MCF 10A (cell line): ENCODE data around the gene TRIM16. TPM values are rescaled to one million over a fixed set of nuclear protein-coding genes. Genes with fewer than 3 reads are reported as not detected.
"Not testable (repeated sequence)": the region's sequence is repeated elsewhere in the genome, so short reads cannot be mapped to it uniquely, and the experiment has no call there.

Experiments used
- BruUV-seq: library from RNA; stranded (reverse); fragments of 400-500 nt; replicated peaks from 2 replicates; lab custom pipeline; 2021; lab: Mats Ljungman, UMichigan
- CTCF ChIA-PET: fragments of 300-600 bp; sonication (Branson Sonifier 250); formaldehyde crosslinking; extraction: SDS; loops from one replicate; lab custom pipeline; 2021; ENCODE audit warnings: antibody characterized with exemption, inconsistent platforms; lab: Yijun Ruan, JAX
- POLR2A ChIA-PET: fragments of 300-600, 350-650 bp; sonication (Branson Sonifier 250); formaldehyde crosslinking; extraction: SDS; loops from one replicate; lab custom pipeline; 2020; ENCODE audit warnings: antibody characterized with exemption, inconsistent platforms; lab: Yijun Ruan, JAX
- DNase-seq: peaks from one replicate; pipeline ENCODE4 v3.0.0-alpha.2; 2018; ENCODE audit not compliant: unreplicated experiment
- H3K27ac Mint-ChIP-seq: one replicate; pipeline ENCODE4 v1.8.0; 2022; ENCODE audit warnings: mild to moderate bottlenecking, low read depth, mixed read lengths; ENCODE audit not compliant: unreplicated experiment
- H3K27me3 Mint-ChIP-seq: one replicate; pipeline ENCODE4 v1.8.0; 2022; ENCODE audit warnings: mixed read lengths; ENCODE audit not compliant: insufficient read depth, unreplicated experiment
- H3K36me3 Mint-ChIP-seq: one replicate; pipeline ENCODE4 v1.8.0; 2022; ENCODE audit warnings: mild to moderate bottlenecking, moderate library complexity, mixed read lengths; ENCODE audit not compliant: insufficient read depth, unreplicated experiment
- H3K4me1 Mint-ChIP-seq: one replicate; pipeline ENCODE4 v1.8.0; 2022; ENCODE audit warnings: mixed read lengths; ENCODE audit not compliant: insufficient read depth, unreplicated experiment
- H3K4me3 Mint-ChIP-seq: one replicate; pipeline ENCODE4 v1.8.0; 2022; ENCODE audit warnings: mild to moderate bottlenecking, moderate library complexity, mixed read lengths; ENCODE audit not compliant: unreplicated experiment
- H3K9me3 Mint-ChIP-seq: one replicate; pipeline ENCODE4 v1.8.0; 2022; ENCODE audit warnings: mixed read lengths; ENCODE audit not compliant: unreplicated experiment
- intact Hi-C: fragments of 100-400 bp; cut with micrococcal nuclease; formaldehyde crosslinking; loops from 2 replicates; pipeline ENCODE4 v1.14.1; 2022
- total RNA-seq: library from RNA; stranded (reverse); gene quantifications from 2 replicates; pipeline ENCODE4 v1.2.3, GENCODE V29; 2022

TRIM16 gene
- total RNA-seq, 1 experiment from 2014 or later: 42.5 TPM

GRCh38 chr17:15616828-15617227 is 67.3 kb downstream of the TRIM16 start:
- H3K27me3 Mint-ChIP-seq, POLR2A ChIA-PET, DNase-seq, H3K27ac Mint-ChIP-seq, CTCF ChIA-PET, H3K4me1 Mint-ChIP-seq, H3K4me3 Mint-ChIP-seq, BruUV-seq, intact Hi-C loops, H3K36me3 Mint-ChIP-seq, H3K9me3 Mint-ChIP-seq: not testable (repeated sequence)

GRCh38 chr17:15615850-15616249 is 68.3 kb downstream of the TRIM16 start:
- H3K4me1 Mint-ChIP-seq, DNase-seq, POLR2A ChIA-PET, H3K4me3 Mint-ChIP-seq, H3K9me3 Mint-ChIP-seq, H3K27me3 Mint-ChIP-seq, intact Hi-C loops, CTCF ChIA-PET, H3K36me3 Mint-ChIP-seq, BruUV-seq, H3K27ac Mint-ChIP-seq: not testable (repeated sequence)

- BruUV-seq, DNase-seq, POLR2A ChIA-PET, H3K27ac Mint-ChIP-seq, H3K4me1 Mint-ChIP-seq, H3K9me3 Mint-ChIP-seq, H3K27me3 Mint-ChIP-seq, intact Hi-C loops, CTCF ChIA-PET, H3K36me3 Mint-ChIP-seq, H3K4me3 Mint-ChIP-seq: not testable (repeated sequence)
These were observed 71.0 kb downstream of the TRIM16 start for GRCh38 chr17:15613111-15613510.

- H3K4me3 Mint-ChIP-seq, DNase-seq, intact Hi-C loops, CTCF ChIA-PET, H3K27ac Mint-ChIP-seq, BruUV-seq, H3K4me1 Mint-ChIP-seq, H3K9me3 Mint-ChIP-seq, H3K27me3 Mint-ChIP-seq, POLR2A ChIA-PET, H3K36me3 Mint-ChIP-seq: not testable (repeated sequence)
These were observed 91.2 kb downstream of the TRIM16 start for GRCh38 chr17:15592960-15593359.

GRCh38 chr17:15591986-15592385 is 92.1 kb downstream of the TRIM16 start:
- intact Hi-C loops, H3K4me1 Mint-ChIP-seq, H3K4me3 Mint-ChIP-seq, POLR2A ChIA-PET, DNase-seq, H3K9me3 Mint-ChIP-seq, H3K36me3 Mint-ChIP-seq, H3K27me3 Mint-ChIP-seq, BruUV-seq, H3K27ac Mint-ChIP-seq: not testable (repeated sequence)
- CTCF ChIA-PET: interaction anchor here (0.5 kb wide), 1 partner anchor 67 kb away, joined by 3 read pairs; no protein-coding TSS in a partner anchor

- BruUV-seq, POLR2A ChIA-PET, H3K36me3 Mint-ChIP-seq, intact Hi-C loops, H3K27ac Mint-ChIP-seq, H3K4me1 Mint-ChIP-seq, H3K27me3 Mint-ChIP-seq, H3K4me3 Mint-ChIP-seq, H3K9me3 Mint-ChIP-seq, CTCF ChIA-PET, DNase-seq: not testable (repeated sequence)
These were observed 93.3 kb downstream of the TRIM16 start for GRCh38 chr17:15590844-15591243.

GRCh38 chr17:15589544-15590536 is 94.3 kb downstream of the TRIM16 start:
- H3K9me3 Mint-ChIP-seq, H3K4me3 Mint-ChIP-seq, POLR2A ChIA-PET, DNase-seq, H3K27ac Mint-ChIP-seq, H3K27me3 Mint-ChIP-seq, H3K36me3 Mint-ChIP-seq, intact Hi-C loops, CTCF ChIA-PET, H3K4me1 Mint-ChIP-seq, BruUV-seq: not testable (repeated sequence)

- H3K9me3 Mint-ChIP-seq, H3K27ac Mint-ChIP-seq, H3K4me1 Mint-ChIP-seq, BruUV-seq, H3K4me3 Mint-ChIP-seq, H3K27me3 Mint-ChIP-seq, intact Hi-C loops, POLR2A ChIA-PET, CTCF ChIA-PET, DNase-seq, H3K36me3 Mint-ChIP-seq: not testable (repeated sequence)
These were observed 96.1 kb downstream of the TRIM16 start for GRCh38 chr17:15588017-15588416.

- BruUV-seq, POLR2A ChIA-PET, H3K4me1 Mint-ChIP-seq, intact Hi-C loops, CTCF ChIA-PET, H3K36me3 Mint-ChIP-seq, H3K4me3 Mint-ChIP-seq, H3K9me3 Mint-ChIP-seq, DNase-seq, H3K27me3 Mint-ChIP-seq, H3K27ac Mint-ChIP-seq: not testable (repeated sequence)
These were observed 100.8 kb downstream of the TRIM16 start for GRCh38 chr17:15583313-15583712.
